Mucosa of stomach (tissue), 1 donor: Measurements from ENCODE around the gene QRFPR.
"Not testable (repeated sequence)": the region's sequence is repeated elsewhere in the genome, so short reads cannot be mapped to it uniquely, and the experiment has no call there.

Experiments used
- H3K27me3 ChIP-seq: one replicate; pipeline ENCODE4 v1.7.0; 2013; ENCODE audit warnings: mild to moderate bottlenecking, low read length; ENCODE audit not compliant: control insufficient read depth, insufficient read depth
- H3K36me3 ChIP-seq: one replicate; pipeline ENCODE4 v1.7.0; 2013; ENCODE audit warnings: low read length; ENCODE audit not compliant: control insufficient read depth, insufficient read depth
- H3K4me1 ChIP-seq: one replicate; pipeline ENCODE4 v1.7.0; 2013; ENCODE audit warnings: mild to moderate bottlenecking, low read length; ENCODE audit not compliant: control insufficient read depth, insufficient read depth
- H3K4me3 ChIP-seq: one replicate; pipeline ENCODE4 v1.7.0; 2013; ENCODE audit warnings: low read length
- H3K9ac ChIP-seq: one replicate; pipeline ENCODE4 v1.7.0; 2013; ENCODE audit warnings: mild to moderate bottlenecking, low read length, moderate library complexity
- H3K9me3 ChIP-seq: one replicate; pipeline ENCODE4 v1.7.0; 2013; ENCODE audit warnings: mild to moderate bottlenecking, low read length, moderate library complexity; ENCODE audit not compliant: control insufficient read depth
- donor health status: Pancreatic carcinoma.

QRFPR gene

GRCh38 chr4:121336706-121337105, 44.1 kb downstream of the QRFPR start:
- Histone ChIP-seq H3K9ac (no peak overlapping the region), H3K27me3 (no peaks in the 10 kb centered on the region), H3K36me3 (no peaks in the 10 kb centered on the region), H3K4me1 (no peaks in the 10 kb centered on the region), H3K4me3 (no peak overlapping the region), H3K9me3 (no peaks in the 10 kb centered on the region)

DNA sequence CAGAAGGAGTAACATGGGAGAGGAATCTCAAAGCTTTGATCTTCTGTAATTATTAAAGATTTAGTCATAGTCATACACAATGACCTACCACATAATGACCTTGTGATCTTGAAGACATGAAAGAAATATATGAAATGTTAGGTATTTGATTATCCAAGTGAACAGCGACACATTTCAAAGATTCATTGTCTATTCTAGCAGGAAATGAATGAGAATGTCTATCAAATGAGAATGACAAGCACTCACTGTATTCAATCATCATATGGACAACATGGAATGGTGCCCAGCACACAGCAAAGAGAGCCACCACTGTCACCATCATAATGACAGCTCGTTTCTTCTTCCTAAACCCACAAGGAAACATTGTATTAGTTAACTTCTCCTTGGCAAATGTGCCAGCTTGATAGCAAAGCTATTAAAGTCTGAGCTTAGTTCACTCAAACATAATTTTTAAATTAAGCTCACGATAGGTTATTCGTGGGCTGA, 50.6 kb downstream of the QRFPR start:
- no peak overlapping the region for H3K4me3 ChIP-seq
- H3K27me3 ChIP-seq, result no peaks in the 10 kb centered on the region
- no peaks in the 10 kb centered on the region for H3K4me1 ChIP-seq
- H3K9me3 ChIP-seq, result no peaks in the 10 kb centered on the region
- H3K36me3 ChIP-seq, result no peaks in the 10 kb centered on the region
- H3K9ac ChIP-seq, result no peak overlapping the region

DNA sequence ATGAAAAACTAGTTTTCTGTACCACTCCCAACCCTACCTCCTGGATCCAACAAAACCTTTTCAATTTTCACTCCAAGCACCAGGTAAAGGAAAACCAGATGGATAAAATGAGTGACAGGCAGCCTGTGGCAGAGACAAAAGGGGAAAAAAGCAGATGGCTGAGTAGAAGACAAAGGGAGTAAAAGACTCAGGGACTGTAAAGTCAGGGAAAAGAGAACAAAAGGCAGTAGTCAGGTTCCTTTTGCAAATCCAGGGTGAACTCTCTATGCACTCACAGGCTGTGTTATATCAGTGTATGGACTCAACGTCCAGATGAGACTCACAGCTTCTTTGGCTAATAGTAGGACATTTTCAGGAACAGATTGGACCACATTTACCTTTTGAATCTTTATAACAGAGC, 54.2 kb downstream of the QRFPR start:
- H3K4me3 ChIP-seq, result no peak overlapping the region
- no peaks in the 10 kb centered on the region for H3K9me3 ChIP-seq
- no peak overlapping the region for H3K9ac ChIP-seq
- no peaks in the 10 kb centered on the region for H3K27me3 ChIP-seq
- no peaks in the 10 kb centered on the region for H3K36me3 ChIP-seq
- no peaks in the 10 kb centered on the region for H3K4me1 ChIP-seq

DNA sequence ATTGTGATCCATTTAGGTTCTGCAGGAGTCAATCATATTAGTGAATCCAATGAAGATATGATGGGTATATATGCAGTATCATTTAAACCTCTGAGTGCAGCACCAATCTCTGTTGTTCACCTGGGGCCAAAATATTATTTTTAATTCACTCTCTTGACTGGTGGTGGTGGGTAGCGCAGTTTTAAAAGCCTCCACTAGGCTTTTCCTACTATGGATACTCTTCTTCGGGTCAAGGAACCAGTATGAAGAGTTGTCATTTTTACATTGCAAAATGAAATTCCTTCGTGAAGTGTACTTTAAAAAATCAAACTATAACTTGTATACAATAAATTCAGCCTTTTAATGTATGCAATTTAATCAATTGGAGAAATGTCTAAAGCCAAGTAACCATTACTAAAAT, 56.5 kb downstream of the QRFPR start:
- H3K9me3 ChIP-seq, result no peaks in the 10 kb centered on the region
- no peak overlapping the region for H3K9ac ChIP-seq
- no peaks in the 10 kb centered on the region for H3K27me3 ChIP-seq
- H3K36me3 ChIP-seq, result no peaks in the 10 kb centered on the region
- no peak overlapping the region for H3K4me3 ChIP-seq
- H3K4me1 ChIP-seq, result no peaks in the 10 kb centered on the region

DNA sequence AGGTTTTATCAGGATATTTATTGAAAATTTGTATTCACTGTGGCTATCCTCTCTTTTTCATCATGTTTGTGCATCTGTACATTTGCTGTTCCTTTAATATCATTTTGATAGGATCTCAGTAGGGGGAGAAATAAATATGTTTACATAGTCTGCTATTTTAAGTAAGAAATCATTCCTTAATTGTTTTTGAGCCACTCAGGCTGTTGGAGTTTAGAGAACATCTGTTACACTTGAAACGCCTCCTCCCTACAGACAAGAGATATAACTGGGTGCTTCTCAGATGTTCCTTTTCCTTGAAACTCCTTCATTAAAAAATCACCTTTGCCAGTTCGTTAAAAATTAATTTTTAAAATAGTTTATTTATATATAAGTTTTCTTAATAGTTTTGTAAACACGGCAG, 59.4 kb downstream of the QRFPR start:
- Histone ChIP-seq H3K27me3 (no peaks in the 10 kb centered on the region), H3K4me1 (no peaks in the 10 kb centered on the region), H3K36me3 (no peaks in the 10 kb centered on the region), H3K9ac (no peak overlapping the region), H3K4me3 (no peak overlapping the region), H3K9me3 (no peaks in the 10 kb centered on the region)

DNA sequence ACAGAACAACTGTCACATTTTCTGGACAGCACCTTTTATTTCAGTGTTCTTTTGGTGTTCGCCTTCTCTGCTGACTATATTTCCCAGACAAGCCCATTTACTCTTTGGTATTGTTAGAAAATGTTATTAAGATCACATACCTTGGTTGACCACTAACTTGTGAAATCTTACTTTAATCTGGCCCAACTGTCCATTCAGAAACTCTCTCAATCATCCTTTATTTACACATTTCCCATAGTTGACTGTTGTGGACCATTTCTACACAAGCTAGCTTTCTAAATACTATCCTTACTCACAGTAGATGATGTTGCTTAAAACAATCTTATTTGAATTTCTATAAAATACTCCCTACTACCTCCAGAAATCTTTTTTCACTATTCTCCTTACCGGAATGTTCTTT, 64.7 kb downstream of the QRFPR start:
- no peaks in the 10 kb centered on the region for H3K36me3 ChIP-seq
- no peaks in the 10 kb centered on the region for H3K9me3 ChIP-seq
- H3K27me3 ChIP-seq, result no peaks in the 10 kb centered on the region
- H3K4me3 ChIP-seq, result no peak overlapping the region
- no peaks in the 10 kb centered on the region for H3K4me1 ChIP-seq
- H3K9ac ChIP-seq, result no peak overlapping the region

DNA sequence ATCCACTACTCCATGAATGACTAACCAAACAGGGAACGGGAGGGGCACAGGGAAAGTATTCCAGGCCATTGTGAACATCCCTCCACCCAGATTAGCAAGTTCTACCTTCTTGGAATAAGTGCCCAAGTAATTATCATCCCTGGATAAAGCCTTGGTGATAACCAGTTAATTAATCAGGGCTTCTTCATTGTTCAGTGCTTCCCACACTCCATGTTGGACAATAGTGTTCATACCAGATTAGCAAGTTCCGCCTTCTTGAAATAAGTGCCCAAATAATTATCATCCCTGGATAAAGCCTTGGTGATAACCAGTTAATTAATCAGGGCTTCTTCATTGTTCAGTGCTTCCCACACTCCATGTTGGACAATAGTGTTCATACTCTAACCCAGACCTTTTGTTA, 67.4 kb downstream of the QRFPR start:
- H3K9me3 ChIP-seq, result not testable (repeated sequence)

GRCh38 chr4:121308828-121309227, 72.0 kb downstream of the QRFPR start:
- Histone ChIP-seq H3K4me1 (no peaks in the 10 kb centered on the region), H3K4me3 (no peak overlapping the region), H3K9ac (no peak overlapping the region), H3K27me3 (no peaks in the 10 kb centered on the region), H3K9me3 (no peaks in the 10 kb centered on the region), H3K36me3 (no peaks in the 10 kb centered on the region)

More for the DNA sequence above, 67.4 kb downstream of the QRFPR start:
- H3K36me3 ChIP-seq, H3K4me1 ChIP-seq, H3K4me3 ChIP-seq, H3K9ac ChIP-seq, H3K27me3 ChIP-seq: not testable (repeated sequence)

DNA sequence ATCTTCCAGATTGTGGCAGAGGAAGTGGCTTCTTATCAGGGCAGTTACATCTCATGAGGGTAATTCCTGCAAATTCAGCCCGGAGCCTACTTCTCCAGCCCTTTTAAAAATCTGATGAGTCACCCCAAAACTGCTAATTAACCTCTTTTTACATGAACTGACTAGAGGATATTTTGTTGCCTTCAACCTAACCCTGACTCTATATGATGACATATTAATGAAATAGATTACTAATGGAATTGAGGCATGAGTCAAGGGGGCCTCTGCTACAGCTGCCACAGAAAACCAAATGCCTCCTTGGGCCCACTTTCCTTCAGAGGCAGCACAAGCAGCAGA, 72.5 kb downstream of the QRFPR start:
- no peaks in the 10 kb centered on the region for H3K4me1 ChIP-seq
- no peak overlapping the region for H3K9ac ChIP-seq
- no peaks in the 10 kb centered on the region for H3K27me3 ChIP-seq
- H3K9me3 ChIP-seq, result no peaks in the 10 kb centered on the region
- H3K36me3 ChIP-seq, result no peaks in the 10 kb centered on the region
- H3K4me3 ChIP-seq, result no peak overlapping the region

- H3K27me3 ChIP-seq, result no peaks in the 10 kb centered on the region
- H3K4me3 ChIP-seq, result no peak overlapping the region
- H3K36me3 ChIP-seq, result no peaks in the 10 kb centered on the region
- no peaks in the 10 kb centered on the region for H3K9me3 ChIP-seq
- no peaks in the 10 kb centered on the region for H3K4me1 ChIP-seq
- H3K9ac ChIP-seq, result no peak overlapping the region
Observed at GRCh38 chr4:121307445-121308327, 73.1 kb downstream of the QRFPR start.

DNA sequence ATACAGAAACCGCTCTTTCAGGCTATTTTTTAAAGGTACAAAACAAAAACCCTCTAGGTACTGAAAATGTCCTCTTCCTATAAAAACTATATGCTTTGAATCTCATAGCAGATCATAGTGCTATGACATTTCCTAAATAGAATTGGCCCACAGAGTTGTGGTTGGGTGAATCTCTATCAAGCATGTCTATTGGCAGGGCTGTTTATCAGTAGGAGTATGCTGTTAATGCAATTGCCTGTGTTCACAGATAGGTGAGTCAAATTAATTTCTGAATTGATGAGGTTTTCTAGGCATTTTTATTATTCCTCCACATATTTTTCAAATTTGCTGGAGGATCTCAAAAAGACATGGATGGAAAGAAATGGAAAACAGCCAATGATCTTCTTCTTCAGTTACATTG, 73.9 kb downstream of the QRFPR start:
- no peaks in the 10 kb centered on the region for H3K4me1 ChIP-seq
- no peak overlapping the region for H3K4me3 ChIP-seq
- H3K27me3 ChIP-seq, result no peaks in the 10 kb centered on the region
- no peaks in the 10 kb centered on the region for H3K9me3 ChIP-seq
- H3K36me3 ChIP-seq, result no peaks in the 10 kb centered on the region
- H3K9ac ChIP-seq, result no peak overlapping the region

DNA sequence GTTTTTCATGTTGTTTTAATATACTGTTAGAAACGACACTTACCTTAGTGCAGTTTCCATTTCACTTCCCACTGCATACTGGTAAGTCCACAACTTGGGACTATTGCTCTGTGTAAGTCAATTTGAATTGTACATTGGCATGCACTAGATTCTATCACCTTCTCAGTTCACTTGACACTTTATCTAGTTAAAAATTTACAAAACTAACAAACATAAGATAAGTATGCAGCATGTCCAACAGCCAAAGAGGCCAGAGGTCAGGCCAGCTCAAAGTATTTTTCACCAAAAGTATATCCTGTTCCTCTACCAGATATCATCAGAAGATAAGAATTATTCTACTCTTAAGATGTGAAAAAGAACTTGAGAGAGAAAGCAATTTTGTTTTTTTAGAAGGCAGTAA, 75.9 kb downstream of the QRFPR start:
- no peak overlapping the region for H3K4me3 ChIP-seq
- no peaks in the 10 kb centered on the region for H3K27me3 ChIP-seq
- no peaks in the 10 kb centered on the region for H3K9me3 ChIP-seq

GRCh38 chr4:121299367-121299766, 81.5 kb downstream of the QRFPR start:
- no peaks in the 10 kb centered on the region for H3K9me3 ChIP-seq
- no peaks in the 10 kb centered on the region for H3K27me3 ChIP-seq
- H3K4me1 ChIP-seq, result no peaks in the 10 kb centered on the region
- H3K4me3 ChIP-seq, result no peak overlapping the region
- no peaks in the 10 kb centered on the region for H3K36me3 ChIP-seq
- no peak overlapping the region for H3K9ac ChIP-seq

More for the DNA sequence above, 75.9 kb downstream of the QRFPR start:
- H3K9ac ChIP-seq, result no peak overlapping the region
- H3K36me3 ChIP-seq, result no peaks in the 10 kb centered on the region
- no peaks in the 10 kb centered on the region for H3K4me1 ChIP-seq
